ENCODE measurements around the gene DLG1.

DNA sequence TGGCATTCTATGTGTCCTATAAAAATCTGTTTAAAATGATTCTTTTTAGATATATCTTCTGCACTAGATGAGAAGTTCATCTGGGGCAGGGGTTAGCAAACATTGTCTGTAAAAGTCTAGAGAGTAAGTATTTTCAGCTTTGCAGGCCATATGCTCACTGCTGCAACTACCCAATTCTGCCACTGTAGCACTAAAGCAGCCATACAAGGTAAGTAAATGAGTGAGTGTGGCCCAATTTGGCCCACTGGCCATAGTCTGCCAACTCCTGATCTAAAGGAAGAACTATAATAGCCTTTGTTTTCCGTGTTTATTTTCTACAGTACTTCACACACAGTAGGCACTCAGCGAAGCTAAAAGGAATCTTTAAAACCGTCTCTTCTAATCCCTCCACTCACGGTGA is 42.3 kb downstream of the DLG1 start:
- TF ChIP-seq CTCF (IDR thresholded peaks at IDR 0.05) (no peak), REST (IDR thresholded peaks at IDR 0.05; ENCODE audit: insufficient read depth in 1 of 2, low read depth in 2 of 2, low read length in 1 of 2) (no peak), POLR2AphosphoS5 (IDR thresholded peaks at IDR 0.05; ENCODE audit: low read depth, low read length) (no peak), SIN3A (IDR thresholded peaks at IDR 0.05; ENCODE audit: borderline replicate concordance, insufficient read depth, low read depth, low read length) (no peak)
